Stimulated activated CD4-positive, alpha-beta T cell treated with anti-CD3 and anti-CD28 coated beads, Interleukin-1b, Interleukin-23, amount 100 ng/mL, for 4 hours (primary cell): ENCODE results near the gene PARVG.

Experiments
- DNase-seq, 2 donors: peaks; one replicate each; pipeline ENCODE4 v3.0.0-alpha.2; 2020; ENCODE audit warnings: low read depth in 2 of 2

PARVG gene

DNA sequence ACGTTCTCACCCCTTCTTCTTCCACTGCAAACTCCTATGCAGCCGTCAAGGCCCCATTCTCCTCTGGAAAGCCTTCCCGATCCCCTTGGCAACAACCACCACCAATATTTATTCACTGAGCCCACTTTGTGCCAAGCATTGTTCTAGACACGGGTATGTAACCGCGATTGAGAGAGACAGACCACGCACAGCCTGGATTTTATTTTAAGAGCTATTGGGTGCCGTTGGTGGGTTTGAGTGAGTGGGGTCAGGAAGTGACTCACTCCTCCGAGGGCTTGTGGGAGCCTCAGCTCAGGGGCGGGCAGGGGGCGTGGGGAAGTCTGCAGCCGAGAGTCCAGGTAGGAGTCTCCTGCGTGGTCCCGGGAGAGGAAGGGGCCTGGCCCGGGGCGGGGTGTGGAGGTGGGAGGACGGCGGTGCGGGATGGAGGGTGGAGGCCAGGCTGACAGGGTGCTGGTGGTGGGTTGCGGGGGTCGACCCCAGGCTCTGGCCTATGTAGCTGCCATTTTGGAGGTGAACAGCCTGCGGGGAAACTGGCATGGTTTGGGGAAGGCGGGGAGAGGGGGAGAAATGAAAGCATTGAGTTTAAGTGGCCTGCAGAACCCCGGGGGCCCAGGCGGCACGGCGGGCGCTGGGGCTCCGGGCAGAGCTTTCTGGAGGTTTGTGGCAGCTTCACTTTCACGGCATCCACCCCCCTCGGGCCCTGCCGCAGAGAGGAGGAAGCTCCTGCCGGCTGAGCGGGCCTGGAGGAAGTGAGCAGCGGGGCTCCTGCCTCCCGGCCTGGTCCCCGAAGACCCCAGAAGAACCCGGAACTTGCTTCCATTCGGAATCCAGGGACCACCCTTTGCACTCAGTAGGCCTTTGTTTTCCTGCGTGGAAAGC is 547 bp downstream of the PARVG start:
- peak; percentile 46 to 63 for DNase-seq

DNA sequence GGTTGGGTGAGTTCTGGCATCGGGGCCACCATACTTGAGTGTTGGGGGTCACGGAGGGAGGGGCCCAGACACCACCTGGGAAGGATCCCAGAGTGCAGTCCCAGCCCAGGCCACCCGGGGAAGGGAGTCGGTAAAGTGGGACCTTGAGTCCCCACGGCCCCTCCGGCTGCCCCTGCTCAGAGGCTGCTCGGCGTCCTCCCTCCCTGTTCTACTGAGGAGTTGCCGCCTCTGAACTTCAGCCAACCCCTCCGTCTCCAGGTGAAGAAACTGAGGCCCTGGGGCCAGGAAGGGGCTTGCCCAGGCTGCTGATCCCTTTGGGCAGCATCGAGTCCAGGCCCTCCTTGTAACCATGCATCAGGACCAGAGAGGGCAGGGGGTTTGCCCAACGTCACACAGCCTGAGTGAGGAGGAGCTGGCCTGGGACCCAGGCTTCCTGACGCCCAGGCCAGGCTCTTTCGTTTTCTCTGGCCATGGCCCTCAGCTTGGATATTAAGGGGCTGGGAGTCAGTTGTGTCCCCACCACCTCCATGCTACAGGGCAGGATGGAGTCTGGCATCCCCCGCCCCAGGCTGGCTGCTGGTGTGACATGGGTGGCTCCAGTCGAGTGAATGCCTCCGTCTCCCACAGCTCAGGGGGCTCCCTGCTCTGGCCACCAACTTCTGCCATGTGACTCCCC is 1.3 kb downstream of the PARVG start:
- no peak for DNase-seq

DNA sequence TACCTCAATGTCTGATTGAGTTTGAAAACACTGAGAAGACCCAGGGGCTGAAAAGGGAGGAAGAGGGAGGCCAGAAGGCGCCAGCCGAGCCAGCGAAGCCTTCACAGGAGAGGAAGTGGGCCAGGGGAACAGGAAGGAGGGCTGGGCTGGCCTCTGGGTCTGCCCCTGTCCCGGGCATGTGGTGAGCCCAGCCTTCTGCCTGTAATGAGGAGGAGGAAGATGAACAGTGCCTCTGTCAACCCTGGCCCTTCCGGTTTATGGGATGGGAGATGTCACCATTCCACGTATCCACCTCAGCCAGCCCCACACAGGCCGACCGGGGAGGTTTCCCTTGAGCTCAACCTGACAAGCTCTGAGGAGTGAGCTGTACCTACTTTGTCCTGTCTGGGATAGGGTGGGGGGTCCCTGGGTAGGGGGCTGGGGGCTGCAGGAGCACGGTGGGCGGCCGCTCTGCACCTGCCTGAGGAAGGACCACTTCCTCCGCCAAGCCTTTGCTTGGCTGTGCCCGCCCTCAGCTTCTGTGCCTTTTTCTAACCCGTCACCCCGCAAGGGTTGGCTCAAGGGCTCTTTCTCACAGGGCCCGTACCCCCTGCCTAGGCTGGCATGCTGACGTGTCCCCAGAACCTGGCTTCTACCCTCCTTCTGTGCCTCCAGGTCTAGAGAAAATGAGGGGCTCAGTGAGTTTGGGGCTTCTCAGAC is 2.0 kb downstream of the PARVG start:
- DNase-seq, result no peak

DNA sequence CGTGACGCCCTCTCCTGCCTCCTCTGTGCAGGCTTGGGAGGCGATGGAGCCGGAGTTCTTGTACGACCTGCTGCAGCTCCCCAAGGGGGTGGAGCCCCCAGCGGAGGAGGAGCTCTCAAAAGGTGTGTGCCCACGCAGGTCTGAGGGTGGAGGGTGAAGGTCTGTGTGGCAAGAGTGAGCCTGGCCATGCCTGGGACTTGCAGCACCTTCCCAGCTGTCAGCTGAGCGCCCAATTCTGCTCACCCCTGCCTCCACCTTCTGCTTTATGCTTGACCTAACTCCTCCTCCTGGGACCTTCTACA is 2.5 kb downstream of the PARVG start:
- DNase-seq, result no peak

DNA sequence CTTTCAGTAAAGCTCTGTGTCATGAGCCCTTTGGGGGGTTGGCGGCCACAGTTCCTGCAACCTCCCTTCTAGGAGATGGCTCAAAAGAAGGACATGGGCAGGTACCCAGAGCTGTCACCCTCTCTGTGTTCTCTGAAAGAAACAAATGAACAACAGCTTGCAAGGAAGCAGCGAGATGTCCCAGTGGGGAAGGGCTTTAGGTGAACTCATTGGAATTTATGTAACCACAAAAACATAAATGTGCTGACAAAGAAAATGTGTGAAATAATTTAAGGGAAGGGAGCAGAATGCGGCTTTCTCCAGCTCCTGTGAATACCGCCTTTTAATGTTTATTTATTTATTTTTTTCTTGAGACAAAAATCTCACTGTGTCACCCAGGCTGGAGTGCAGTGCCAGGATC is 3.3 kb downstream of the PARVG start:
- DNase-seq, result no peak

DNA sequence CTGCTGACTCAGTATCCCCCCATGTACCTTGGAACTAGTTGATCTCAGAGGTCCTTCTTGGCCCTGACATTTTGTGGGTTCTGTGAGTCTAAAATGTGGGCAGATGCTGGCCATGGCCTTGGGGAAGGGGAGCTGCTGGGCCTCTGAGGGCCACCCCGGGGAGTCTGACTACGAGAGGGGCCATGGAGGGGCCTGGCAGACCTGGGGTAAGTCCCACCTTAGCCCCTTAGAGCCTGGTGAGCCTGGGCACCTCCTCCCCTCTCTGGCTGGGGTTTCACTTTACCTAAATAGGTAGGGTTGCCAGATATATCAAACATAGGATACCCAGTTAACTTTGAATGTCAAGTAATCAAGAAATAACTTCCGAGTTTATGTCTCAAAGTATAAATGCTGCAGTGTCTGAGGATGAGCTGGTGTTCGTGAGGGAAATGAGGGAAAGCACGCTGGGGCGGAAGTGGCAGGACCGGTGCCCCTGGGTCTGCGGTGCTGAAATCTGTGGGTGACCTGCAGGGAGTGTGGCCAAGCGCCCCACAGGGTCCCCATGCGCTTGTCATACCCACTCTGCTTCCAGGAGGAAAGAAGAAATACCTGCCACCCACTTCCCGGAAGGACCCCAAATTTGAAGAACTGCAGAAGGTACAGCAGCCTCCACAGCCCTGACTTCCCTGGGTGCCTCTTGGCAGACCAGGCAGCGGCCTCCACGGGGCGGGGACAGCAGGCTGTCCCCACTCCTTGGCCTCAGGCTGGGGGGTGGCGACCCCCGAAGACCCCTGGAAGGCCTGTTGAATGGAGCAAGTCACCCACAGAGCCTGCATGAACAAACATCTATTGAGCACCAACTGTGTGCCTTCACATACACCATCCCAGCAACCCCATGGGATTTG is 4.8 kb downstream of the PARVG start:
- DNase-seq, result no peak

DNA sequence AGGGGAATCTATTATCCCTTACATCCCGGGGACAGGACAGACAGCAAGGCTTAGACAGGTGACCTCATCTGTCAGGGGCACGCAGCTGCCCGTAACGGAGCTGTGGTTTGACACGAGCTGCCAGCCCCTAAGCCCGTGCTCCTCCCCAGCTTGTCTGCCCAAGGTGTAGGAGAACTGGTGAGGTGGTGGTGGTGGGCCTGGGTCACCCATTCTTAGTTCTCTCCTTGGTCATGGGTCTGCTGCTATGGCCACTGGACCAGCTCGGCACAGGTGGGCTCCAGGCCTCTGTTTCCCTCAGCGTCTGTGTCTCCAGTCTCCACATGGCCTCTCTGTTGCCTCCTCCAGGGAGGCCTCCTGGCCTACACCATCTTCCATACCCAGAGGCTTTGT is 5.4 kb downstream of the PARVG start:
- no peak for DNase-seq

DNA sequence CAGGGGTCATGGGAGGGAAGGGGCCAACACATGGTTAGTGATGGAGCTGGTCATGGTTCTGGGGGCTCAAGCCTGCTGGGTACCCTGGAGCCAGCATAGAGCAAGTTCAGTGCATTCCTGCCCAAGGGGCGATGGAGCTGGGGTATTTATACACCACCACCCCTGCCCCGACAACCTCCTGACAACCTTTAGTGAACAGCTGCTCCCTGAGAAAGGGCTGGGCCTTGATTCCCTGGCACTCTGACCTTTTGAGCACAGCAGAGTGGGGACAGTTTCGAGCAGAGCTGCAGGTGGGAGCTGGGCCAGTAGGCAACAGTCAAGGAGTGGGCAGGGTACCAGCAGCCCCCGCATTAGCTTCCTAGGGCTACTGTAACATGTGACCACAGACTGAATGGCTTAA is 6.0 kb downstream of the PARVG start:
- DNase-seq, result no peak

DNA sequence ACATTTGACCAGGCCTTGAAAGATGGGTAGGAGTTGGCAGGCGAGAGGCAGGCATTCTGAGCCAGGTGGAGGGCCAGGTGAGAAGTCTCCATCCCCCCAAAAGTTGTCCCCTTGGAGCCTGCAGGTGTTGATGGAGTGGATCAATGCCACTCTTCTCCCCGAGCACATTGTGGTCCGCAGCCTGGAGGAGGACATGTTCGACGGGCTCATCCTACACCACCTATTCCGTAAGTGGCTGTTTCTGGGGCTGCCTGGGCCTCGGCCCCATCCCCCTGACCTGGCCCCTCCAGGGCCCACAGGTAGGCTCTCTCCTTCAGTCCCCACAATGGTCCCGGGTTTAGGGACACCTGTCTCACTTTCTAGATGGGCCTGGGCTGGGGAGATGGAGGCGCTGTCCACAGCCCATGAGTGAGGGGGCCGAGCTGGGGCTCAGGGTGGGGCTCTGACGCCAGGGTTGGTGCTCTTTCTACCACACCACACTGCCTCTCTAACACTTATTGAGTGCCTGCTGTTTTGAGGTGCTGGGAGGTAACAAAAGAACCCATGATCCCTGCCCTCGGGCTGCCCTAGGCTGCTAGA is 7.0 kb downstream of the PARVG start:
- no peak for DNase-seq

DNA sequence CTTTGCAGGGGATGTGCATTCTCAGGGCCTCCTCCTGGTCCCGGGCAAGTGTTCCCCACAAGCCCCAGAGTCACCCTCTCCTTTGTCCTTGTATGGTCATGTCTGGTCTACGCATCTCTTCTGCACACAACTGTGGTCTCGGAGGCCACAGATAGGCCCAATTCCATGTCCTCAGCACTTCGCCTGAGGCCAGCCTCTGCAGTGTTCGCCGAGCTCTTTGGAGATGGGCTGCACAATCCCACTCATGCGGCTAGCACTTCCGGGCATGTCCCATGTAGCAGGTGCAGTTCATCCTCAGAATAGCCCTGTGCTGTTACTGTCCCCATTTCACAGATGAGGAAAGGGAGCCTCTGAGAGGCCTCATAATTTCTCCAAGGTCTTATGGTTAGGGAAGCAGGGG is 7.6 kb downstream of the PARVG start:
- DNase-seq, result no peak

DNA sequence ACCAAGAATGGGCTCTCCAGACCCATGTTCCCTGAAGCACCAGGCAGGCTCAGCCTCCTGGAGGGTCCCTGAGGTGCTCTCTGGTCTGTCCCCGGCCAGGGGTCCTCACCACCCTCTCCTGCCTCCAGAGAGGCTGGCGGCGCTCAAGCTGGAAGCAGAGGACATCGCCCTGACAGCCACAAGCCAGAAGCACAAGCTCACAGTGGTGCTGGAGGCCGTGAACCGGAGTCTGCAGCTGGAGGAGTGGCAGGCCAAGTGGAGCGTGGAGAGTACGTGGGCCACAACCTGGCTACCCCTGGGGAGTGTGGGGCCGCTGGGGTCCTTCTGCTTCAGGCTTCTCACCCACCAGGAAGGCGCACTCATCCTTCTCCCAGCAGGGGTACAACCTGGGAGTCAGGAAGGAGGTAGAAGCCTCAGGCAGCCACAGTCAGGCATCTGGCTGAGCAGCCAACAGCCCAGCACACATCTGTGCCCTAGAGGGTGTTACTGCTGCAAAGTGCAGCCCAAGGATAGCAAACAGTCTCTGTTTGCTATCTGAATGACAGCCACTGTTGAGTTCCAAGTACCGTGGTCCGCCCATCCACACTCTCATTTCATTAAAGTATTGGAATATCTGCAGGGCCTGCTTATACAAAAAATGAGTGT is 8.4 kb downstream of the PARVG start:
- DNase-seq, result no peak

DNA sequence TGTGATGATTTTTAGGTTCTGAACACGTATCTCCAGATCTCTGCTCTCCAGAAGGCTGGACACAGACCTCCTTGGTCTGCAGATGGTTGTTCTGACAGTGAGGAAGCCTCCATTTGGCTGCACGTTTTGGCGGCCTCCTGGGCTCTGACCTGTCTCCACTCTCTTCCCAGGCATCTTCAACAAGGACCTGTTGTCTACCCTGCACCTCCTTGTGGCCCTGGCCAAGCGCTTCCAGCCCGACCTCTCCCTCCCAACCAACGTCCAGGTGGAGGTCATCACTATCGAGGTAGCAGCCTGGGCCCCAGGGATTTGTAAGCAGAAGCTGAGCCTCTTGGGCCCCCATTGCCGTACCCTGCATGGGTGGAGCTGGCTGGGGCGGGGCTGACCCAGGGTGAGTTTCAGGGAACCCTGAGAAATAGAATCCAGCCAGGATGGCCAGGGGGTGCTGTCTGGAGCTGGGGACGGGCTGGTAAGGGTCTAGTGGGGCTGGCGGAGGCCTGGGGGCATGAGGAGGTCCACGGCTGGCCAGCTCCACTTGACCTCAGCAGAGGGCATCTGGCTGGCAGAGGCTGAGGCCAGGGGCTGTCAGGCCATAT is 9.8 kb downstream of the PARVG start:
- no peak for DNase-seq

DNA sequence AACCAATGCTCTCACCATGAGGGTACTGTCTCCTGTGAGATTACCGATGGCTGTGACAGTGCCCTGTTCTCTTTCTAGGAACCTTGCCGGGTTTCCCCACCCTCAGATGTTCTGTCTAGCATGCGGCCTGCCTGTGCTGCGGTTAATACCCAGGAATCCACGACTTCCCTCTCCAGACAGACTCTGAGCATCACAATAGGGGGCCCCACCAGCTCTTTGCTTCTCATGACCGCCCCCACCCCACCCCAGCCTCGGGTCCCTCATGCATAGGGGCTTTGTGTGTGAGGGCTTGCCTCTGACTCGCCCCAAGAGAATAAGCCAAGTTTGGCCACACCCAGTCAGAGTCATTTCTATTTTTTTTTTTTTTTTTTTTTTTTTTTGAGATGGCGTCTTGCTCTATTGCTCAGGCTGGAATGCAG is 10.3 kb downstream of the PARVG start:
- DNase-seq, result no peak

DNA sequence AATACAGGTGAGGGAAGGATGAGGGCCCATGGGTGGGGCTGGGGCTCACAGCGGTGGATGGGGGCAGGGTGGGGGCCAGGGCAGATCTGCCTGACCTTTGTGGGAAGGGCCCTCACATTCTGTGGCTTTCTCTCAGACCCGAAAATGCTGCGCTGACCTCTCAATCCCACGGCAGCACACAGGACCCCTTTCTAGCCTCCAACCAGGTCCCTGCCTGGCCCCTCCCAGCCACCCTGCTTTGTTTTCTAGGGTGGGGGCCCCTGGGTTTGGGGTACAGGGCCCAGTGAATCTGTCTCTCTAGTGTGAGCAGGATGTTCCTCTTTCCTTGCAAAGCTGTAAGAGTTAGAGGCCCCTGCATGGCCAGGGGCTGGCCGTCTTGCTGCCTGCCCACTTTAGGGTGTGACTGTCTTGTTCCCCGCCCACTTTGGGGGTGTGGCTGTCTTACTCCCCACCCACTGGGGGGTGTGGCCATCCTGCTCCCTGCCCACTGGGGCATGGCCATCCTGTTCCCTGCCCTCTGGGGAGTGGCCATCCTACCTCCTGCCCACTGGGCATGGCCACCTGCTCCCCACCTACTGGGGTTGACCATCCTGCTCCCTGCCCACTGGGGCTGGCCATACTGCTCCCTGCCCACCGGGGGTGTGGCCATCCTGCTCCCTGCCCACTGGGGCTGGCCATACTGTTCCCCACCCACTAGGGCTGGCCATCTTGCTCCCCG is 11.5 kb downstream of the PARVG start:
- no peak for DNase-seq

DNA sequence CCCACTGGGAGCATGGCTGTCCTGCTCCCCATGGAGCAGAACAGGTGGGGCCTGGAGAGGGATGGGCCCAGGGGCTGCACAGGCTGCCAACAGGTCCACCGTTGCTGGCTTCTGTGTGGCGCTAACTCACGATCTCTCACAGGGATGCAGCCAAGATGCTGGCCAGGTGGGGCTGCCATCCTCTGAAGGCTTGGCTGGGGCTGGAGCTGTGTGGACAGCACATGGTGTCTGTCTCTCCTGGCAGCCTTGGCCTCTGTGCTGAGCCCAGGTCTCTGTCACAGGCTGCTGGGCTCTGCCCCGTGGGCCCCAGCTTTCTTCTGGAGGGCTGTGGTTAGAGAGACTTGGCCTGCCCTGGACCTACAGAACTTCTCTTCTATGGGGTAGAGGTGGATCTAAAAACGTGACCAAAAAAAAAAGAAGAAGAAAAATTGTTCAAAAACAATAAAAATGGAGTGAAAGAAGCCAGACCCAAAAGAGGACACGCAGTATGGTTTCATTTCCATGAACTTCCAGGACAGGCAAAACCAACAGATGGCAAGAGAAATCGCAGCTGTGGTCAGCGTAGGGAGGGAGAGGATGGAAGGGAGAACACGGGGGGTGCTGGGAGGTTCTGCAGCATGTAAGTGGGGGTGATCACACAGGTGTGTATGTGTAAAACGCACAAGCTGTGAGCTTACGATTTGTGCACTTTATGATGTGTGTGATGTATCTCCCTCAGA is 12.2 kb downstream of the PARVG start:
- DNase-seq, result no peak

DNA sequence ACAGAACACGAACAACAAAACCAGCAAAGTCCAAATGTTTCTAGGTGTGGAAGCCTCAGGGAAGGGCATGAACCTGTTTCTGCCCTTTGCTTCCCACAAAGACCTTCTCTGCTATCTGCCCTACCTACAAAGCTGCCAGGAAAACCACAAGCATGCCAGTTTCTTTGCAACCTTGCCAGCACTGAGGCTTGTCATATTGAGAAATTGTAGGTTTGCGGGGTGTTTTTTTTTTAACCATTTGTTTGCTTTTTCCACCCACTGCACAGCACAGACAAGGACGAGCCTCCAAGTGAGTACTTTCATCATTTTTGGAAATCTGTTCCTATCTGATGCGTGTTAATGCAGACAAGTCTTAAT is 12.8 kb downstream of the PARVG start:
- no peak for DNase-seq

DNA sequence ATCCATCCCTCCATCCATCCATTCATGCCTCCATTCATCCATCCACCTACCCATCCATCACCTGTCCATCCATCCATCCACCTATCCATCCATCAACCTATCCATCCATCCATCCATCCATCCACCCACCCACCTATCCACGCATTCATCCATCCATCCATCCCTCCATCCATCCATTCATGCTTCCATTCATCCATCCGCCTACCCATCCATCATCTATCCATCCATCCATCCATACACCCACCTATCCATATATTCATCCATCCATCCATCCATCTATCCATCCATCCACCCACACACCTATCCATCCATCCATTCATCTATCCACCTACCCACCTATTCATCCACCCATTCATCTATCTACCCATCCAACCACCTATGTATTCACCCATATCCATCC is 13.8 kb downstream of the PARVG start:
- DNase-seq, result no peak

DNA sequence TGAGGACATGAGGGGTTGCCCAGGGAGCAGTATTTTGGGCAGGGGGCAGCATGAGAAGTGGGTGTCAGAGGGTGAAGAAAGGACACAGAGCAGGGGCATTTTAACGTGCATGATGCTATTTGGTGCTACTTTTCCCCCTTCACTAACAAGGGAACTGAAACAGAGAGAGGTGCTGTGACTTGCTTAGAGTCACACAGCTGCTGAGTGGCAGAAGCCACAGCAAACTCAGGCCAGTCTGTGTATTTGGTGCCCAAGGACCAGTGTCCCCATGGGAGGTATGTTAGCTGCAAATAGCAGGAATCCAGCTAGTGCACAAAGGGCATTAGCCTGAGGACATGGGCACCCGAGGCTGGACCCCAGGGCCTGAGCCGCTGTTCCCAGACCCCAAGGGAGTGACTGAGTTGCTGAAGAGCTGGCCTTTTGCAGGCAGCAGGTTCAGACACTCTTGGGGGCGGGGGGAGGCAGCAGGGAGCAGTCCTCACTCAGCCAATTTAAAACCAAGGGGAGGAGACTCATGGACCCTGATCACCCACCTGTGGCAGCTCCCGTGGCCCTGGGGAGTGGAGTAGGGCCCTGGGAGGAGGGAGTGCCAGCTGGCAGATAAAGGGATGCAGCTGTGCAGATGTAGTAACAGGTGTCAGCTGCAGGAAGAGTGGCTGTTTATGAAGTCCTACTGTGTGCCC is 14.6 kb downstream of the PARVG start:
- DNase-seq, result no peak

DNA sequence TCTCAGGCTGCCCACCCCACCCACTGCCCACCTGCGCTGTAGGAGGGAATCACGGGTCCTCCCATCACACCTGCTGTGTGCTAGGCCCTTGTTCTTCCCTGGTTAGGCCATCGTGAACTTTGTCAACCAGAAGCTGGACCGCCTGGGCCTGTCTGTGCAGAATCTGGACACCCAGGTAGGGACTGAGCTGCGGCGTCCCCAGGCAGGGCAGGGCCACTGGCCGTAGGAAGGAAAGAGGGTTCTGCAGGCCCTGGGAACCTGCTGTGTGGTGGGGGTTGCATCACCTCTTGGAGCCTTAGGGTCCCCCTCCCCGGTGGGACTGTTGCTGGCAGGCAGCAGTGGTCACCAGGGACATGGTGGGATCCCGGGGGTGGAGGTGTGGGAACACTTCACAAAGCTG is 15.5 kb downstream of the PARVG start:
- DNase-seq, result no peak
